Right atrium auricular region (tissue), 2 donors: Measurements from ENCODE around the gene MT2A. TPM values are rescaled to one million over a fixed set of nuclear protein-coding genes. Genes with fewer than 3 reads are reported as not detected.

ENCODE experiments used
- DNase-seq: peaks from one replicate; pipeline ENCODE4 v3.0.0-alpha.2; 2019; ENCODE audit warnings: low spot score
- H3K27ac ChIP-seq, 2 donors: fragments of 200-600 bp; sonication (generic); 1 replicate in 1 of 2; 2 replicates in 1 of 2; pipeline ENCODE4 v1.5.1; 2016 to 2019
- H3K27me3 ChIP-seq, 2 donors: fragments of 200-600 bp; sonication (generic); one replicate each; pipeline versions ENCODE4 v1.5.1 to v1.6.0; 2017 to 2019
- H3K36me3 ChIP-seq: fragments of 200-600 bp; sonication (generic); one replicate; pipeline ENCODE4 v1.5.1; 2016
- H3K4me1 ChIP-seq, 2 donors: fragments of 200-600 bp; sonication (generic); one replicate each; pipeline versions ENCODE4 v1.5.1 to v1.6.0; 2017 to 2019
- H3K4me3 ChIP-seq, 2 donors: fragments of 200-600 bp; sonication (generic); 1 replicate in 1 of 2; 2 replicates in 1 of 2; pipeline ENCODE4 v1.5.1; 2017 to 2019; ENCODE audit warnings: mild to moderate bottlenecking in 1 of 2, moderate library complexity in 1 of 2
- H3K9me3 ChIP-seq, 2 donors: fragments of 200-600 bp; sonication (generic); one replicate each; pipeline ENCODE4 v1.5.1; 2019
- total RNA-seq, 2 donors: library from RNA; depleted of rRNA; stranded (reverse); fragments of >200 nt; gene quantifications; one replicate each; pipeline ENCODE4 v1.1.0, GENCODE V29; 2016
- TF ChIP-seq, protein P1 (sequence below), 2 donors: fragments of 200-600 bp; sonication (generic); IDR thresholded peaks; one replicate each; pipeline ENCODE4 v1.5.1; 2019; ENCODE audit warnings: antibody characterized with exemption in 2 of 2

MT2A gene
- total RNA-seq, 2 donors from 2014 or later = 33.3 to 118 TPM

DNA sequence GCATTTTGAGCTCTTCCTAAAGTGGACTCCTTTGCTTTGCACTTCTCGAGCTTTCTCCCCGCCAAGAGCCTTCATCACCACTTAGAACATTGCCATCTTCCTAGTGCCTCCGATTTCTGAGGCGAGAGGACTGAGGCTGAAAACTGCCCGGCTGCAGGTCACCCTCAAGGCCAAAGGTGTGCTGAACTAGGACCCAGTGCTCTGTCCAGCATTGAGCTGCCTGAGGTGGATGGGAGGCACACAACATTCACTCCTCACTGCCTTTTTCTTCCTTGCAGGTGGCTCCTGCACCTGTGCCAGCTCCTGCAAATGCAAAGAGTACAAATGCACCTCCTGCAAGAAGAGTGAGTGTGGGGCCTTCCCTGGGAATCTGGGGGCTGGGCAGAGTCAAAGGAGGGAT is 35.4 kb downstream of the MT2A start:
- Histone ChIP-seq H3K27me3 (no peaks in the 10 kb centered on the region), H3K9me3 (no peaks in the 10 kb centered on the region), H3K27ac (peak overlapping the region in 1 of 2 donors; percentile 44), H3K4me1 (peaks cover 0 to 14% of the 10 kb centered on the region in 2 donors), H3K36me3 (no peaks in the 10 kb centered on the region), H3K4me3 (peak overlapping the region in 1 of 2 donors; percentile 50)
- TF ChIP-seq, protein P1, sequence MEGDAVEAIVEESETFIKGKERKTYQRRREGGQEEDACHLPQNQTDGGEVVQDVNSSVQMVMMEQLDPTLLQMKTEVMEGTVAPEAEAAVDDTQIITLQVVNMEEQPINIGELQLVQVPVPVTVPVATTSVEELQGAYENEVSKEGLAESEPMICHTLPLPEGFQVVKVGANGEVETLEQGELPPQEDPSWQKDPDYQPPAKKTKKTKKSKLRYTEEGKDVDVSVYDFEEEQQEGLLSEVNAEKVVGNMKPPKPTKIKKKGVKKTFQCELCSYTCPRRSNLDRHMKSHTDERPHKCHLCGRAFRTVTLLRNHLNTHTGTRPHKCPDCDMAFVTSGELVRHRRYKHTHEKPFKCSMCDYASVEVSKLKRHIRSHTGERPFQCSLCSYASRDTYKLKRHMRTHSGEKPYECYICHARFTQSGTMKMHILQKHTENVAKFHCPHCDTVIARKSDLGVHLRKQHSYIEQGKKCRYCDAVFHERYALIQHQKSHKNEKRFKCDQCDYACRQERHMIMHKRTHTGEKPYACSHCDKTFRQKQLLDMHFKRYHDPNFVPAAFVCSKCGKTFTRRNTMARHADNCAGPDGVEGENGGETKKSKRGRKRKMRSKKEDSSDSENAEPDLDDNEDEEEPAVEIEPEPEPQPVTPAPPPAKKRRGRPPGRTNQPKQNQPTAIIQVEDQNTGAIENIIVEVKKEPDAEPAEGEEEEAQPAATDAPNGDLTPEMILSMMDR (IDR thresholded peaks at IDR 0.05) = peak in 1 of 2 donors; percentile 1
- DNase-seq = no peak

DNA sequence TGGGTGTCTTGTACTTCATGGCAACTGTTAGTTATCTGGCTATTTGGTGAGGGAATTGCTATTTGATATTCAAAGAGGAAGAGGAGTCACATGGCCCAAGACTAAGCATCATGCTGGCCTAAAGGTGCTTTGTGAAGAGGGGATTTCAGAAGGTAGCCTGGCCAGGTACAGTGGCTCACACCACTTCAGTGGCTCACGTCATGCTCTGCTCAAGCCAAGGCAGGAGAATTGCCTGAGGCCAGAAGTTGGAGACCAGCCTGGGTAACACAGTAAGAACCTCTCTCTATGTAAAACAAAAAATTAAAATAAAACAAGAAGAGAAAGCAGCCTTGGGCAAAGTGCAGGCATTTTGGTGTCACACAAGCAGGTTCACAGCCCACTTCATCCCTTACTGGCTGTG is 36.9 kb downstream of the MT2A start:
- Histone ChIP-seq H3K4me1 (peaks cover 0 to 10% of the 10 kb centered on the region in 2 donors), H3K9me3 (no peaks in the 10 kb centered on the region), H3K4me3 (no peak overlapping the region), H3K36me3 (no peaks in the 10 kb centered on the region), H3K27ac (no peak overlapping the region), H3K27me3 (no peaks in the 10 kb centered on the region)
- TF ChIP-seq, protein P1 (IDR thresholded peaks at IDR 0.05) = no peak
- DNase-seq = no peak

DNA sequence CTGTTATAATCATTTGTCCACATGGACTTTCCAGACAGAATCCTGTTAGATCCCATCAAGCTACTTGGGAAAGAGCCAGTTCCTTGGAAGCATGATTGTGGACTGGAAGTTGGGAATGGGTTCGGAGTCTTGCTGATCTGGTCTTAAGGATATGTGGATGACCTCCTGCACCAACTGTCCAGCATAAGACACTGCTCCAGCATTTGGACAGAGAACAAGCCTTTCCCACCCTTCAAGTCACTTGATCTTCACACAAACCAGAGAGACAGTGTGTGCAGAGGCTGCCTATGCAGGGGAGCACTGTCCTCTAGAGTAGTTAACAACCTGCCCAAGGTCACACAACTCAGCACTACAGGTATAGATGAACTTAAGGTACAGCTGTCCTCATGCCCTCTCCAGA is 37.5 kb downstream of the MT2A start:
- H3K4me1 ChIP-seq = peaks cover 0 to 10% of the 10 kb centered on the region in 2 donors
- no peaks in the 10 kb centered on the region for H3K9me3 ChIP-seq
- H3K36me3 ChIP-seq = no peaks in the 10 kb centered on the region
- TF ChIP-seq, protein P1 (IDR thresholded peaks at IDR 0.05) = no peak
- H3K27ac ChIP-seq = no peak overlapping the region
- H3K27me3 ChIP-seq = no peaks in the 10 kb centered on the region
- H3K4me3 ChIP-seq = no peak overlapping the region
- DNase-seq = no peak

- H3K27me3 ChIP-seq = no peaks in the 10 kb centered on the region
- H3K4me3 ChIP-seq = no peak overlapping the region
- no peaks in the 10 kb centered on the region for H3K36me3 ChIP-seq
- TF ChIP-seq, protein P1 (IDR thresholded peaks at IDR 0.05) = no peak
- peaks cover 0 to 10% of the 10 kb centered on the region in 2 donors for H3K4me1 ChIP-seq
- no peaks in the 10 kb centered on the region for H3K9me3 ChIP-seq
- H3K27ac ChIP-seq = no peak overlapping the region
- no peak for DNase-seq
Measured at GRCh38 chr16:56647641-56648431, 39.5 kb downstream of the MT2A start.

- Histone ChIP-seq H3K4me3 (no peak overlapping the region), H3K9me3 (no peaks in the 10 kb centered on the region), H3K27ac (no peak overlapping the region), H3K36me3 (no peaks in the 10 kb centered on the region), H3K27me3 (no peaks in the 10 kb centered on the region), H3K4me1 (no peaks in the 10 kb centered on the region)
- TF ChIP-seq, protein P1 (IDR thresholded peaks at IDR 0.05) = no peak
- no peak for DNase-seq
Measured at GRCh38 chr16:56649271-56649670, 40.9 kb downstream of the MT2A start.
